GM20000 (cell line): ENCODE data around the gene DHRS9.
A peak's percentile ranks its signal among the peaks of the same experiment; 100 is the strongest.
"Not testable (repeated sequence)": the region's sequence is repeated elsewhere in the genome, so short reads cannot be mapped to it uniquely, and the experiment has no call there.

ENCODE experiments used
- DNase-seq: peaks from one replicate; pipeline ENCODE4 v3.0.0; 2012; ENCODE audit warnings: low spot score
- CTCF ChIP-seq: IDR thresholded peaks from 2 replicates; pipeline ENCODE4 v1.5.1; 2012; ENCODE audit warnings: mild to moderate bottlenecking, control low read depth; ENCODE audit errors: extremely low read depth, missing control alignments

DHRS9 gene

DNA sequence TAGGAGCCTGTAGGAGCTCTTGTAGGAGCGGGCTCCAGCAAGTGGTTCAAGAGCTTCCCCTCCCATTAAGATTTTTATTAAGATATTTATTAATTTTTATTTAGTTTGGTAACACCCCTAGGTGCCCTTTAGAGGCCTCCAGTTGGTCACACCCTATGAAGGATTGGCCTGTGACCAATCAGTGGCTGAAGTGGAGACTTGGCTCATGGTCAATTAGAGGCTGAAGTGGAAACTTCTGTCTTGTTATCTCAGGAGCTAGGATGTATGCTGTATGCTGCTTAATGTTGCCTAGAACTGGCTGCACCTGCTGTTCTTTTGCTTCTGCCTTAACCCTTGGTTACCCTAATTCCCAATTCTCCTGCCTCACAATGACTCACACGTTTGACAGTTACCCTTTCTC lies 48.7 kb downstream of the DHRS9 start:
- DNase-seq = no peak
- TF ChIP-seq CTCF = no peak

- no peak for DNase-seq
- no peak for TF ChIP-seq CTCF
These were observed 49.9 kb downstream of the DHRS9 start for GRCh38 chr2:169119123-169119760.

DNA sequence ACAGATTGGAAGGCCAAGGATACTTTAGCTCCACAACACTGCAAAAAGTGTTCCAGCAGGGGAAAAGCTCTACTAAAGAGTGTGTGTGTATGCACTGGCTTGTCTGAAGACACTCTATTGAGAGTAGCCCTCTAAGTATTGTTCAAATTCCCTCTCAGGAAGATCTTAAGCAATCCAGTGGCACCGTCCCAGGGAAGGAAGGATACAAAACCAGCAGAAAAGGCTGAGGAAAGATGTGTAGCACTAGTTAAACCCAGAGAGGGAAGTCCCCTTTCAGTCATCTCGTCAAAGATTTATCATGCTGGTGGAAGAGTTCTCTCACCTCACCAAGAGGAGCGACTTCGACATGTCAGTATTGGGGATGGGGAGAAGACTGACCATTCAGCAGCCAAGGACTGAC lies 50.5 kb downstream of the DHRS9 start:
- no peak for DNase-seq
- no peak for TF ChIP-seq CTCF

DNA sequence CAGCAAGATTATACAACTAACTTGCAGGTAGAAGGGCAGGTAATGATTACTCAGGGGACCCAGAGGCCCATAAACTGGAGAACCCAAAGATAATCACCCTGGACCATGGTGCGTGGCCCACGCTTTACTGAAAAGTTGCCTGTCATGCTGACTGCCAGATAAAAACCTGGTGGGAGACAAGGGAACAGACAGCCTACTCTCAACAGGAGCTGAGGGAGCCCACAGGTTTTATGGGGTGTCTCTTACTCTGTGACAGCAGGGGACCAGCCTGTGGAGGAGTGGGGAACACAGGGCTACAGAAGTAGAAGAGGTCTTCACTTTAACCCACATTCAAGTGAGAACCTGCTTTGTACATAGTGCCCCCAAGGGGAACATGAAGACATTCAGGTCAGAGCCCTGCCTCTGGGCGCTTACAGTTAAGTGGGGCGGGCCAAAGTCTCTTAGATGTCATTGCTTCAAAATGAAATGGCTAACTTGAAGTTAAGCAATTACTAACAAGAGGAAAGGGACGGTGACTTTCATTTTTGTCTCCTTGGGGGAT lies 60.4 kb downstream of the DHRS9 start:
- no peak for DNase-seq
- TF ChIP-seq CTCF = no peak

GRCh38 chr2:169131587-169132512 lies 62.5 kb downstream of the DHRS9 start:
- DNase-seq = peak; percentile 70

GRCh38 chr2:169134272-169134671 lies 64.9 kb downstream of the DHRS9 start:
- not testable (repeated sequence) for DNase-seq

More at GRCh38 chr2:169131587-169132512, 62.5 kb downstream of the DHRS9 start:
- TF ChIP-seq CTCF = peak; percentile 60

GRCh38 chr2:169136428-169136827 lies 67.1 kb downstream of the DHRS9 start:
- not testable (repeated sequence) for DNase-seq

- no peak for TF ChIP-seq CTCF
- DNase-seq = no peak
These were observed 67.6 kb downstream of the DHRS9 start for GRCh38 chr2:169136885-169137534.
